Transverse colon (tissue), 4 donors: ENCODE results near the gene CABP4. TPM values are rescaled to one million over a fixed set of nuclear protein-coding genes. Genes with fewer than 3 reads are reported as not detected.
A peak's percentile ranks its signal among the peaks of the same experiment; 100 is the strongest.

ENCODE experiments used
- DNase-seq: peaks from one replicate; pipeline ENCODE4 v3.0.0-alpha.2; 2019
- H3K27ac ChIP-seq, 4 donors: fragments of 200-600 bp; sonication (generic); 2 replicates each; pipeline ENCODE4 v1.5.1; 2016 to 2018; ENCODE audit warnings: inconsistent platforms in 4 of 4
- H3K27me3 ChIP-seq: fragments of 200-600 bp; sonication (generic); 2 replicates; pipeline ENCODE4 v1.5.1; 2017; ENCODE audit warnings: inconsistent platforms
- H3K36me3 ChIP-seq, 4 donors: fragments of 200-600 bp; sonication (generic); 2 replicates each; pipeline ENCODE4 v1.5.1; 2017 to 2019; ENCODE audit warnings: inconsistent platforms in 4 of 4
- H3K4me1 ChIP-seq, 4 donors: fragments of 200-600 bp; sonication (generic); 2 replicates each; pipeline ENCODE4 v1.5.1; 2017 to 2020; ENCODE audit warnings: inconsistent platforms in 4 of 4
- H3K4me3 ChIP-seq, 4 donors: fragments of 200-600 bp; sonication (generic); 1 replicate in 1 of 4; 2 replicates in 3 of 4; pipeline versions ENCODE4 v1.5.1 to v1.6.1; 2017 to 2019; ENCODE audit warnings: inconsistent platforms in 4 of 4
- H3K9me3 ChIP-seq, 2 donors: fragments of 200-600 bp; sonication (generic); 2 replicates each; pipeline ENCODE4 v1.5.1; 2017 to 2019; ENCODE audit warnings: inconsistent platforms in 2 of 2
- EP300 ChIP-seq: sonication (generic); formaldehyde crosslinking; IDR thresholded peaks from one replicate; pipeline ENCODE4 v1.6.1; 2017; ENCODE audit warnings: antibody characterized with exemption, low read depth
- POLR2A ChIP-seq: fragments of 450-650 bp; IDR thresholded peaks from one replicate; pipeline ENCODE4 v1.6.1; 2016; ENCODE audit warnings: antibody characterized with exemption, mild to moderate bottlenecking, moderate library complexity
- POLR2AphosphoS5 ChIP-seq, 3 donors: sonication (generic); formaldehyde crosslinking; IDR thresholded peaks; one replicate each; pipeline ENCODE4 v1.6.1; 2016; ENCODE audit warnings: antibody characterized with exemption in 3 of 3
- WGBS, 2 donors: methylation state at CpG; one replicate each; pipeline ENCODE4 v1.1.5; 2018; ENCODE audit warnings: low coverage in 1 of 2; 5-methylcytosine and 5-hydroxymethylcytosine counted together
- in situ Hi-C, 4 donors: fragments of 200-750 bp; cut with MboI; loops; one replicate each; pipeline versions ENCODE4 v1.15.0 to v1.15.1; 2017; ENCODE audit warnings: low sequenced_read_pairs in 3 of 4, low pct_ligation_motif_present in 1 of 4, low pct_unique_long_range_greater_than_20kb in 1 of 4
- intact Hi-C: fragments of 100-400 bp; cut with DNase I; formaldehyde crosslinking; loops from one replicate; pipeline ENCODE4 v1.15.1; 2023; ENCODE audit warnings: low total_unique reads
- total RNA-seq, 4 donors: library from RNA; depleted of rRNA; stranded (reverse); fragments of >200 nt; gene quantifications; one replicate each; pipeline ENCODE4 v1.1.0, GENCODE V29; 2016
- TF ChIP-seq, protein P1 (sequence below), 5 experiments: fragments of 200-600 bp in 3 of 5; fragments of 450-650 bp in 2 of 5; sonication (generic) in 3 of 5; IDR thresholded peaks; 1 replicate in 2 of 5; 2 replicates in 3 of 5; pipeline ENCODE4 v1.5.1; 2016 to 2017; ENCODE audit warnings: antibody characterized with exemption in 5 of 5, inconsistent platforms in 3 of 5, mild to moderate bottlenecking in 2 of 5, moderate library complexity in 1 of 5

Gene CABP4
- total RNA-seq, 4 donors from 2014 or later = 1.2 to 2.2 TPM; not detected in 2

DNA sequence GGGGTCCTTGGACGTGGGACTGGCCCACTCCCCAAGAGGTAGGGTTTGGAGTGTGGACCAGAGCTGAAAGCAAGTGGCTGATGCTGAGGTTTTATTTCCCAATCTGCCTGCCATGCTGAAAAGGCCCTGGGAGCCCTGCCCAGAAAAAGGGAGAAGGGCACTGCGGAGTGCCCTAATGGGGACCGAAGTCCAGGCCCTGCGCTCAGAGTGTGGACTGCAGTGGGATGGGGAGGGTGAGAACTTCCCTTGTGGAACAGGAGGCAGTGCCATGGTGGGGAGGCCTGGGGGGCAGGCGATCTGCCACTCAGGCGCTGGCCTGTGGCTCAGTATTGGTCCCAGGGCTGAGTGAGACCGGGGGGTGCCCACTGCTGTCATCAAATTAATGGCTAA is 6.9 kb upstream of the CABP4 start:
- Histone ChIP-seq H3K4me1 (peaks cover 0 to 16% (median 11%) of the 10 kb centered on the region in 4 donors), H3K4me3 (no peak overlapping the region), H3K36me3 (no peaks in the 10 kb centered on the region), H3K9me3 (no peaks in the 10 kb centered on the region), H3K27me3 (no peaks in the 10 kb centered on the region), H3K27ac (no peak overlapping the region)
- in situ Hi-C loops = no loop called here
- DNase-seq = no peak
- WGBS, 2 donors = 82 to 89% methylated on average over 5 to 6 of the region's 7 CpGs
- intact Hi-C loops = no loop called here
- TF ChIP-seq POLR2AphosphoS5 (IDR thresholded peaks at IDR 0.05) (no peak), POLR2A (no peak), EP300 (no peak)
- TF ChIP-seq, protein P1, sequence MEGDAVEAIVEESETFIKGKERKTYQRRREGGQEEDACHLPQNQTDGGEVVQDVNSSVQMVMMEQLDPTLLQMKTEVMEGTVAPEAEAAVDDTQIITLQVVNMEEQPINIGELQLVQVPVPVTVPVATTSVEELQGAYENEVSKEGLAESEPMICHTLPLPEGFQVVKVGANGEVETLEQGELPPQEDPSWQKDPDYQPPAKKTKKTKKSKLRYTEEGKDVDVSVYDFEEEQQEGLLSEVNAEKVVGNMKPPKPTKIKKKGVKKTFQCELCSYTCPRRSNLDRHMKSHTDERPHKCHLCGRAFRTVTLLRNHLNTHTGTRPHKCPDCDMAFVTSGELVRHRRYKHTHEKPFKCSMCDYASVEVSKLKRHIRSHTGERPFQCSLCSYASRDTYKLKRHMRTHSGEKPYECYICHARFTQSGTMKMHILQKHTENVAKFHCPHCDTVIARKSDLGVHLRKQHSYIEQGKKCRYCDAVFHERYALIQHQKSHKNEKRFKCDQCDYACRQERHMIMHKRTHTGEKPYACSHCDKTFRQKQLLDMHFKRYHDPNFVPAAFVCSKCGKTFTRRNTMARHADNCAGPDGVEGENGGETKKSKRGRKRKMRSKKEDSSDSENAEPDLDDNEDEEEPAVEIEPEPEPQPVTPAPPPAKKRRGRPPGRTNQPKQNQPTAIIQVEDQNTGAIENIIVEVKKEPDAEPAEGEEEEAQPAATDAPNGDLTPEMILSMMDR (IDR thresholded peaks at IDR 0.05) = no peak

DNA sequence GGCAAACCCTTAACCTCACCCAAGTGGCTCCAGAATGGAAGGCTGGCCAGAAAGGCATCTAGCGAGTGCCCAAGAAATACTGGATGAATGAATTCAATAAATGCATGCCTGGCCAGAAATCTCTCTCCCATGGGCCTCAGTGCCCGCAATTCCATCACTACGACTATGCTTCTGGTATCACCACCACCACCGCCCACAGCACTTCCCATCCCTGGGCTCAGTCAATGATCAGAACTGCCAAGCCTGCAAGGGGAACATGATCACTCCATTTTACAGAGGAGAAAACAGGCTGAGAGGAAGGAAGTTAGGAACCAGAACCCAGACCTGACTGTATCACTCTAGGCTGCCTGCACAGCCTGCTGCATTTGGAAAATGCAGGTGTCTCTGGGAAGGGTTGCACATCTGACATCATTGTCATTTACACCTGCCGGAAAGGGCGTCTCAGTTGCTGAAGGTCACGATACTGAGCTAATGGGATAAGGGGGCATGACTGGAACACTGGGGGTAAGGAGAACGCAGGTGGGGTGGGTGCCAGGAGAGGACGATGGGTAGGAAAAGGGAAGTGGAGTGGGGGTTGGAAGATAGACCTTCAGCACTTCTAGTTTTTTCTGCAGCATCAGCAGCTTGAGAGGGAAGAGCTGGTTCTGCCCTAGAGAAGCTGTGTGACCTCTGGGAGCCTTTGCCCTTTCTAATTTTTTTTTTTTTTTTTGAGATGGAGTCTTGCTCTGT is 5.9 kb upstream of the CABP4 start:
- in situ Hi-C loops = no loop called here
- intact Hi-C loops = no loop called here
- H3K4me1 ChIP-seq = peaks cover 0 to 11% (median 8%) of the 10 kb centered on the region in 4 donors
- no peak for DNase-seq
- H3K9me3 ChIP-seq = no peaks in the 10 kb centered on the region
- H3K27me3 ChIP-seq = no peaks in the 10 kb centered on the region
- 55% methylated on average over 9 of the region's 9 CpGs; no CpG with 5 or more reads in 1 of the 2 donors for WGBS, 2 donors
- no peak overlapping the region for H3K4me3 ChIP-seq
- H3K27ac ChIP-seq = peak overlapping the region in 1 of 4 donors; percentile 46
- H3K36me3 ChIP-seq = no peaks in the 10 kb centered on the region
- TF ChIP-seq, protein P1 (IDR thresholded peaks at IDR 0.05) = no peak
- TF ChIP-seq POLR2AphosphoS5 (IDR thresholded peaks at IDR 0.05) (no peak), POLR2A (no peak), EP300 (no peak)

DNA sequence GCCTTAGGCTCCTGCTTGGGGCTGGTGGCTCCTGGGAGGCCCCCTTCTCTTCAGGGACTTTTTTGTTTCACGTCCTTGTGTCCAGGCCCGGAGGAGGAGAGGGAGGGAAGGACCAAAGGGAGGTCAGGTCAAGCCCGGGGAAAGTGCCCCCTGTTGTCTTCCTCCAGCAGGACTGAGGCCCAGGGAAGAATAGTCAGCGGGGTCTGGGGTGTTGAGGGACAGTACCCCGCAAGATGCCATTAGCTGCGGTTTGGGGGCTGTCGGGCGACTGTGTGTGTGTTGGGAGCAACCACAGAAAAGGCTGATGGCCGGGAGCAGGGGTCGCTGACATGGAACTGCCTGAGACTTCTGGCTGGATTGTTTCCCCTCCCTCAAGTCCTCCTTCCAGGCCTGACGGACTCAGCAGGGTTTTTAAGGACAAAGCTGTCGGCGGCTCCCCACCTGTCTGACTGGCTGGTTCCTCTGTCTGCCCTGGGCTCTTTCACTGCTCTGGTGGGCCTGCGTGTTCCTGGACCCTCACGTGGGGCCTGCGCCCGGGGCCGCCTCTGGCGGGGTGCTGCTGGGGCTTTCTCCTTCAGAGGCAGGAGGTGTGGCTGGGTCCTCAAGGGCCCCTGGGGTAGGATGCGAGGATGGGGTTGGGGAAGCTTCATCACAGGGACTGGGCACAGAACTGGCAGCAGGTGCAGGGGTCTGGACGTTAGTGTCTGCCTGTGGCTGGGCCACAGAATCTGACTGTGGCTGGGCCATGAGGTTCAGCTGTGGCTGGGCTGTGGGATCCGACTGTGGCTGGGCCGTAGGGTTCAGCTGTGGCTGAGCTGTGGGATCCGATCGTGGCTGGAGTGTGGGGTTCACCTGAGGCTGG is 4.1 kb upstream of the CABP4 start:
- Histone ChIP-seq H3K27me3 (no peaks in the 10 kb centered on the region), H3K4me1 (no peaks in the 10 kb centered on the region), H3K36me3 (no peaks in the 10 kb centered on the region), H3K9me3 (no peaks in the 10 kb centered on the region), H3K4me3 (no peak overlapping the region), H3K27ac (no peak overlapping the region)
- no peak for DNase-seq
- TF ChIP-seq, protein P1 (IDR thresholded peaks at IDR 0.05) = no peak
- TF ChIP-seq POLR2A (no peak), POLR2AphosphoS5 (IDR thresholded peaks at IDR 0.05) (no peak), EP300 (no peak)
- in situ Hi-C loops = no loop called here
- intact Hi-C loops = no loop called here
- 87 to 100% methylated on average over 6 to 25 of the region's 25 CpGs for WGBS, 2 donors

DNA sequence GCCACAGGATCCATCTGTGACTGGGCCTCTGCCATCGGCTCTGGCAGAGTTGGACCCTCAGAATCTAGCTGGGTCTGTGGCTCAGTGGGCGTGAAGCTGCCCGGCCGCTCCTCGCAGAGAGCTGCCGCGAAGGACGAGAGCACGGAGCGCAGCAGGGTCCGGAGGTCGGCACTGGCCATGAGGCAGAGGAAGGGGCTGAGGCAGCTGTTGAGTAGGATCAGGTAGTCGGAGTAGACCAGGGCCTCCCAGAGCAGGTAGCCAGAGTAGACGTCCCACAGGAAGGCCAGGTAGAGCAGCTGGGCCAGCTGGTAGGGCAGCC is 3.5 kb upstream of the CABP4 start:
- intact Hi-C loops = no loop called here
- H3K4me3 ChIP-seq = no peak overlapping the region
- TF ChIP-seq EP300 (no peak), POLR2AphosphoS5 (IDR thresholded peaks at IDR 0.05) (no peak), POLR2A (no peak)
- TF ChIP-seq, protein P1 (IDR thresholded peaks at IDR 0.05) = no peak
- WGBS, 2 donors = 94% methylated on average over 14 of the region's 14 CpGs; no CpG with 5 or more reads in 1 of the 2 donors
- no peak for DNase-seq
- H3K36me3 ChIP-seq = no peaks in the 10 kb centered on the region
- H3K27me3 ChIP-seq = no peaks in the 10 kb centered on the region
- H3K27ac ChIP-seq = no peak overlapping the region
- H3K9me3 ChIP-seq = no peaks in the 10 kb centered on the region
- in situ Hi-C loops = no loop called here
- no peaks in the 10 kb centered on the region for H3K4me1 ChIP-seq
